A673 (cell line): Measurements from ENCODE around the gene FAM168A.

Experiments used
- CTCF ChIP-seq: fragments of 300-800, 200-600 bp; sonication (generic); conservative IDR thresholded peaks from 2 replicates; pipeline ENCODE4 v1.5.1; 2017; ENCODE audit warnings: low read depth, mild to moderate bottlenecking, antibody characterized with exemption, low read length, moderate library complexity, mixed read lengths
- EZH2 ChIP-seq: fragments of 200-600 bp; sonication (generic); IDR thresholded peaks from 2 replicates; pipeline ENCODE4 v1.6.1; 2017; ENCODE audit warnings: borderline replicate concordance, low read depth, mild to moderate bottlenecking, mixed read lengths, antibody characterized with exemption, low read length; ENCODE audit not compliant: poor library complexity, severe bottlenecking

GRCh38 chr11:73366953-73367352 is 231.0 kb downstream of the FAM168A start:
- TF ChIP-seq EZH2, result no peak
- TF ChIP-seq CTCF, result no peak
